Ovary (tissue), 9 donors: ENCODE data around the gene ELF5. TPM values are rescaled to one million over a fixed set of nuclear protein-coding genes. Genes with fewer than 3 reads are reported as not detected.

Experiments used
- DNase-seq, 5 donors: peaks; one replicate each; pipeline ENCODE4 v3.0.0-alpha.2; 2019 to 2020
- H3K27ac ChIP-seq, 2 donors: fragments of 200-600 bp; one replicate each; pipeline versions ENCODE4 v1.5.1 to v1.8.0; 2019 to 2022
- H3K27me3 ChIP-seq: fragments of 200-600 bp; one replicate; pipeline ENCODE4 v1.8.0; 2022
- H3K36me3 ChIP-seq: fragments of 200-600 bp; sonication (generic); one replicate; pipeline ENCODE4 v1.5.1; 2019
- H3K4me1 ChIP-seq: one replicate; pipeline ENCODE4 v1.8.1; 2013; ENCODE audit warnings: mild to moderate bottlenecking, moderate library complexity; ENCODE audit not compliant: insufficient read depth
- H3K4me3 ChIP-seq: fragments of 200-600 bp; sonication (generic); one replicate; pipeline ENCODE4 v1.5.1; 2017
- H3K9me3 ChIP-seq, 2 donors: fragments of 200-600 bp in 1 of 2; sonication (generic) in 1 of 2; one replicate each; pipeline versions ENCODE4 v1.5.1 to v1.8.1; 2013 to 2019; ENCODE audit warnings: mild to moderate bottlenecking in 1 of 2, moderate library complexity in 1 of 2
- EP300 ChIP-seq: sonication (generic); formaldehyde crosslinking; IDR thresholded peaks from one replicate; pipeline ENCODE4 v1.6.1; 2017; ENCODE audit warnings: antibody characterized with exemption
- POLR2A ChIP-seq: fragments of 450-650 bp; IDR thresholded peaks from one replicate; pipeline ENCODE4 v1.6.1; 2017; ENCODE audit warnings: antibody characterized with exemption, mild to moderate bottlenecking, moderate library complexity
- WGBS, 3 donors: extraction: QIAGEN DNeasy Blood & Tissue Kit in 1 of 3; methylation state at CpG; one replicate each; pipeline versions ENCODE4 v1.1.5 to v1.1.7; 2013 to 2017; 5-methylcytosine and 5-hydroxymethylcytosine counted together
- intact Hi-C, 4 donors: fragments of 100-400 bp; cut with DNase I; formaldehyde crosslinking; loops; one replicate each; pipeline versions ENCODE4 v1.11.0 to v1.15.1; 2022 to 2023
- polyA plus RNA-seq, 2 donors: library from polyadenylated mRNA; stranded (reverse); fragments of 200-250 nt in 1 of 2; fragments of 350-450 nt in 1 of 2; fragmentation: Illumina TruSeq in 1 of 2; extraction: RNeasy Lipid Tissue Mini Kit (QIAGEN cat#74804) in 1 of 2; gene quantifications; one replicate each; pipeline ENCODE4 v1.2.3, GENCODE V29; 2013 to 2014
- total RNA-seq, 7 donors: library from RNA; depleted of rRNA in 2 of 7; stranded (reverse); fragments of >200 nt in 2 of 7; fragmentation: NEBNext Ultra II Directional in 3 of 7; extraction: Animal tissue kit (Norgen Biotek cat#: 25700) in 3 of 7; gene quantifications; one replicate each; pipeline versions ENCODE4 v1.1.0 to v1.2.4, GENCODE V29; 2016 to 2023
- TF ChIP-seq, protein P1 (sequence below), 3 donors: fragments of 450-650 bp in 2 of 3; fragments of 200-600 bp in 1 of 3; IDR thresholded peaks; one replicate each; pipeline versions ENCODE4 v1.5.1 to v1.8.0; 2016 to 2022; ENCODE audit warnings: antibody characterized with exemption in 3 of 3, mild to moderate bottlenecking in 1 of 3
- donor health status: DM: no; HTN: no; CAD: no; lungs with moderate emphysema.
- donor health status: DM: no; HTN: no; CAD: no.
- donor health status: Bipolar disorder and iron deficiency.
- donor health status: DM: yes; HTN: yes; CAD: no.
- donor health status: DM: no; HTN: no; CAD: no.
- donor health status: DM: yes; HTN: yes; CAD: no.

Gene ELF5
- total and polyA plus RNA-seq, 9 donors: not detected

DNA sequence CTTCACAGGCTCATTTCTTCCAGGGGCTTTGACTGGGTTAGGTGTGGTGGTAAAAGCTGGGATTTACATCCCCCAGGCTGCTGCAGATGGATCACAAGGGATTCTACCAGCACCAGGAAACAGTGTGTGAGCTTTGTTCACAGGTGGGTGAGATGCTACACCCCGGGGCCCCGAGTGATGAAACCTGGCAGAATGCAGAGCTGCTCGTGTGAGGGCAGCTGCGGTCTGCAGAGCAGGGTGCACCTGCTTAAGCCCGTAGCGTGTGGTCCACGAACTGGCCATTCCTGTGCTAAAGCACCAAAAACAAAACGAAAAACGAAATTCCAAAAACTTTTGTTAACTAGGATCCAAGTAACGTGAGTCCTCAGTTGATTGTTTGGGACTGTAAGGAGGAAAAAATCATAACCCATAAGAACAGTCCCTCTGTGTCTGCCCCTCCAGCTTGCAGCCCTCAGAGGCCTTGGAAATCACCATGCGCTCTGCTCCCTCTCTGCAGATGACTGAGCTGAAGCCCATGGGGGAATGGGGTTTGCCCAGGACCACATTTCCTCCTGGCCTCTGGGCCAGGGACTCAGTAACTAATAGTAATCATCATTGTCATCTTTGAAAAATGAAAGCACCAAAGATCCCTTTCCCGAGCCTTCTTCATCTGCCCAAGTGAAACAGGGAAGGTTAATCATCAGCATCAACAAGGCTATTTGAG is 24.6 kb downstream of the ELF5 start:
- intact Hi-C loops: no loop called here
- no peaks in the 10 kb centered on the region for H3K27me3 ChIP-seq
- H3K4me3 ChIP-seq: no peak overlapping the region
- no peak for DNase-seq
- TF ChIP-seq, protein P1, sequence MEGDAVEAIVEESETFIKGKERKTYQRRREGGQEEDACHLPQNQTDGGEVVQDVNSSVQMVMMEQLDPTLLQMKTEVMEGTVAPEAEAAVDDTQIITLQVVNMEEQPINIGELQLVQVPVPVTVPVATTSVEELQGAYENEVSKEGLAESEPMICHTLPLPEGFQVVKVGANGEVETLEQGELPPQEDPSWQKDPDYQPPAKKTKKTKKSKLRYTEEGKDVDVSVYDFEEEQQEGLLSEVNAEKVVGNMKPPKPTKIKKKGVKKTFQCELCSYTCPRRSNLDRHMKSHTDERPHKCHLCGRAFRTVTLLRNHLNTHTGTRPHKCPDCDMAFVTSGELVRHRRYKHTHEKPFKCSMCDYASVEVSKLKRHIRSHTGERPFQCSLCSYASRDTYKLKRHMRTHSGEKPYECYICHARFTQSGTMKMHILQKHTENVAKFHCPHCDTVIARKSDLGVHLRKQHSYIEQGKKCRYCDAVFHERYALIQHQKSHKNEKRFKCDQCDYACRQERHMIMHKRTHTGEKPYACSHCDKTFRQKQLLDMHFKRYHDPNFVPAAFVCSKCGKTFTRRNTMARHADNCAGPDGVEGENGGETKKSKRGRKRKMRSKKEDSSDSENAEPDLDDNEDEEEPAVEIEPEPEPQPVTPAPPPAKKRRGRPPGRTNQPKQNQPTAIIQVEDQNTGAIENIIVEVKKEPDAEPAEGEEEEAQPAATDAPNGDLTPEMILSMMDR (IDR thresholded peaks at IDR 0.05): no peak
- no peak for TF ChIP-seq POLR2A
- TF ChIP-seq EP300: no peak
- no peaks in the 10 kb centered on the region for H3K4me1 ChIP-seq
- H3K9me3 ChIP-seq: no peaks in the 10 kb centered on the region
- no peak overlapping the region for H3K27ac ChIP-seq
- no peaks in the 10 kb centered on the region for H3K36me3 ChIP-seq
- WGBS, 3 donors: 82 to 85% (median 83%) methylated on average over 12 of the region's 12 CpGs

DNA sequence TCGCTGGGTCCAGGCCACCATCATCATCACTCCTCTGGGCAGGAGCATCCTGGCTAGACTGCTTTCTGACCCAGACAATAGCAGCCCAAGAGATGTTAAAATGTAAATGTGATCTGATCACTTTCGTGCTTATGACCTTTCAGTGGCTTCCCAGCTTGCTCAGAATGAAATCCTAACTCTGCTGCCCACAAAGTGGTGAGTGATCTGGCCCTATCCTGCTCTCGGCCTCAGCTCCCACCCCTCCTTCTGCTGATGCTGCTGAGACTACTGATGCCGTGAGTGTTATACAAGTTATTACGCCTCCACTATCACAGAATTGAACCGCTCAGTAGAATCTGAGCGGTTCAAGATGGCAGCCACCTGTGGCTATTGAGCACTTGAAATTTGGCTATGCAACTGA is 26.2 kb downstream of the ELF5 start:
- no peak for TF ChIP-seq EP300
- TF ChIP-seq, protein P1 (IDR thresholded peaks at IDR 0.05): no peak
- TF ChIP-seq POLR2A: no peak
- no peaks in the 10 kb centered on the region for H3K36me3 ChIP-seq
- H3K4me1 ChIP-seq: no peaks in the 10 kb centered on the region
- no peak overlapping the region for H3K27ac ChIP-seq
- DNase-seq: no peak
- no peak overlapping the region for H3K4me3 ChIP-seq
- H3K27me3 ChIP-seq: no peaks in the 10 kb centered on the region
- intact Hi-C loops: no loop called here
- no peaks in the 10 kb centered on the region for H3K9me3 ChIP-seq
- 79 to 91% (median 88%) methylated on average over 7 of the region's 7 CpGs for WGBS, 3 donors

DNA sequence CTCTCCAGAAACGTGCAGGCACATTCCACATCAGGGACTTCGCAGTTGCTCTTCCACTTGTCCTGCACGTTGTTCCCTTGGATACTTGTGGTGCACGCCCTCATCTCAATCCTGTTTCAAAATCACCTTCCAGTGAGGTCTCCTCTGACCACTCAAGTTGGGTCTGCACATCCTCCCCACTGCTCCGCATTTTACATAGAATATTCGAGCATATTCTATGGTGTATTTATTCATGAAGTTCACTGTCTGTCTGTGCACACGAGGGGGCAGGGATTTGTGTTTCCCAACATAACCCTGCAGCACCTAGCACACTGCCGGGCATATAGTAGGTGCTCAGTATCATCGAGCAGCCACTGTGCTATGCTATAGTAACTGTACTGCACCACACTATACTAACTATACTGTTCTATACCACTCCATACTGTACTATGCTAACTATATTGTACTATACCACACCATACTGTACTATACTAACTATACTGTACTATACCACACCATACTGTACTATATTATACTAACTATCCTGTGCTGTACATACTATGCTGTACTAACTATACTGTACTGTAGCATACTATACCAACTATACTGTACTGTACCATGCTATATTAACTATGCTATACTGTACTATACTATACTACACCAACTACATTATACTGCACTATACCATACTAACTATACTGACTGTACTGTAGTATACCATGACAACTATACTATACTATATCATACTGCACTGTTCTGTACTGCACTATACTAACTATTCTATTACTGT is 30.3 kb downstream of the ELF5 start:
- Histone ChIP-seq H3K36me3 (no peaks in the 10 kb centered on the region), H3K9me3 (no peaks in the 10 kb centered on the region), H3K27ac (no peak overlapping the region), H3K27me3 (no peaks in the 10 kb centered on the region), H3K4me1 (no peaks in the 10 kb centered on the region), H3K4me3 (no peak overlapping the region)
- TF ChIP-seq, protein P1 (IDR thresholded peaks at IDR 0.05): no peak
- TF ChIP-seq EP300: no peak
- no peak for TF ChIP-seq POLR2A
- WGBS, 3 donors: 81 to 89% (median 87%) methylated on average over 9 of the region's 9 CpGs
- intact Hi-C loops: no loop called here
- no peak for DNase-seq

DNA sequence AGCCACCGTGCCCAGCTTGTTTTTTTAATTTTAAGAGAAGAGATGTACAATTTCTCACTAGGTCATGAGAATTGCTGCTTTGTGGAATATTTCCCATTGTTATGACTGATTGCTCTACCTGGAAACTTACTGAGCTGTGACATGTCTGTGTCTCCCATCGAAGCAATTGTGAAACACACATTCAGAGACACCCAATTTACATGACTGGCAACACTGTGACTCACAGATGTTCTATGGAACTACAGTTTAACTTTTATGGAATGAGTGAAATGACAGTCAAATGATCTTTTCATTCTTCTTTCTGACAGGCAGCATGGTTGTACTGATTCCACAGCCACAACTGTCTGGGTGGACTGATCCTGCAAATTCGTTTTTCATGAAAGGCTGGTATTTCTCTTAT is 32.3 kb downstream of the ELF5 start:
- DNase-seq: no peak
- intact Hi-C loops: no loop called here
- WGBS, 3 donors: 66 to 79% (median 76%) methylated on average over 3 of the region's 3 CpGs
- H3K9me3 ChIP-seq: no peaks in the 10 kb centered on the region
- no peaks in the 10 kb centered on the region for H3K36me3 ChIP-seq
- TF ChIP-seq EP300 (no peak), POLR2A (no peak)
- TF ChIP-seq, protein P1 (IDR thresholded peaks at IDR 0.05): no peak
- H3K27me3 ChIP-seq: no peaks in the 10 kb centered on the region
- no peaks in the 10 kb centered on the region for H3K4me1 ChIP-seq
- H3K4me3 ChIP-seq: no peak overlapping the region
- no peak overlapping the region for H3K27ac ChIP-seq
